Stimulated activated CD8-positive, alpha-beta memory T cell treated with anti-CD3 and anti-CD28 coated beads, Interleukin-12 subunit alpha, Interleukin-12 subunit beta, amount 100 ng/mL, for 1 hour (primary cell): ENCODE data around the gene BOLA2.
"Not testable (repeated sequence)": the region's sequence is repeated elsewhere in the genome, so short reads cannot be mapped to it uniquely, and the experiment has no call there.

Experiments used
- DNase-seq: peaks from one replicate; pipeline ENCODE4 v3.0.0-alpha.2; 2020; ENCODE audit warnings: low read depth

BOLA2 gene

GRCh38 chr16:29454269-29454668, at the start of gene BOLA2, which contains the start of gene SLX1B:
BOLA2 (minus strand) TSS chr16:29454351; CDS start chr16:29454253, 98 bp downstream.
SLX1B (plus strand) TSS chr16:29454533.
- DNase-seq = not testable (repeated sequence)

DNA sequence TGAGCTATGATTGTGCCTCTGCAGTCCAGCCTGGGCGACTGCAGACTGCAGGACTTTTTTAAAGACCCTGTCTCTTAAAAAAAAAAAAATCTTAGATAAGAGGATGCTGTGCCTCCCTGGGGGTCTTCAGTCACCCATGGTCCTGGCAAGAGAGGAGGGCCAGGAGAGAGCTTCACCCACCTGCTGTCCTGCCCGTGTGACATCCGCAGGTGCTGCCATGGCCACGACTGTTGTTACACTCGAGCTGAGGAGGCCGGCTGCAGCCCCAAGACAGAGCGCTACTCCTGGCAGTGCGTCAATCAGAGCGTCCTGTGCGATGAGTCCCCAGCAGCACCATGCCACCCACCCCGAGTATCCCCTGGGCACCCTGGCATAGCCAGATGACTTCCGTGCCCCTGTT, 28.1 kb upstream of the BOLA2 start:
- not testable (repeated sequence) for DNase-seq

DNA sequence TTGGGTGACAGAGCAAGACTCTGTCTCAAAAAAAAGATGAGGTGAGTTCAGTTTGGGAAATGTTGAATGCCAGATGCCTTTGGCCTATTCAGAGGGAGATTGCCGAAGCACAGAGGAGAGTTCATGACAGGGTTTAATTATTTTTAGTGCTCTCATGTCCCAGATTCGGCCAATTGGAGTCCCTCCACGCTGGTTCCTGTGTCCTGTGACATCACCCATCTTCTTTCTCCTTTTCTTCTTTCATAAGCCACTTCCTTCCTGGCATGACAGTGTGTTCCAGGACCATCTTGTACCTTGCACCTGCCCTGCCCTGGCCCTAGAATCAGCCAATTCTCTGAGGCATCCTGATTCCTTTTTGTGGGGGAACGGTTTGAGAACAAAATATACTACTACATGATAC, 17.9 kb upstream of the BOLA2 start:
- not testable (repeated sequence) for DNase-seq

DNA sequence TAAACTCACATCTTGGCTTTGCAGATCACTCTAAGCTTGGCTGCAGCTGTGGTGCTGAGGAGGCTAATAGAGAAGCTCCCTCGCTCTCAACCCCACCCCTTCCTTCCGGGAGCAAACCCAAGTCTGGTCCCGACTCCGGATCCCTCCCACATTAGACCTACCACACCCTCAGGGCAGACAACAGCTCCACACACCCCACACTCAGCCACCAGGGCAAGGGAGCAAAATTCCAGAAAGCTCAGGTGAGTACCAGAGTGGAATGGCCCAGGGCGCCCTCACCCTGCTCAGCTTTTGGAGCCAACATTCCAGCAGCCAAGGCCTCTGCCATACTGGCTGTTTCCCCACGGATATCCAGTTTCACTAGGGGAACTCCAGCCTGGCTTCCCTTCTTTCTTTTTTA, 15.5 kb upstream of the BOLA2 start:
- peak; percentile 11 for DNase-seq

GRCh38 chr16:29467654-29468366, 13.7 kb upstream of the BOLA2 start:
- DNase-seq = not testable (repeated sequence)

DNA sequence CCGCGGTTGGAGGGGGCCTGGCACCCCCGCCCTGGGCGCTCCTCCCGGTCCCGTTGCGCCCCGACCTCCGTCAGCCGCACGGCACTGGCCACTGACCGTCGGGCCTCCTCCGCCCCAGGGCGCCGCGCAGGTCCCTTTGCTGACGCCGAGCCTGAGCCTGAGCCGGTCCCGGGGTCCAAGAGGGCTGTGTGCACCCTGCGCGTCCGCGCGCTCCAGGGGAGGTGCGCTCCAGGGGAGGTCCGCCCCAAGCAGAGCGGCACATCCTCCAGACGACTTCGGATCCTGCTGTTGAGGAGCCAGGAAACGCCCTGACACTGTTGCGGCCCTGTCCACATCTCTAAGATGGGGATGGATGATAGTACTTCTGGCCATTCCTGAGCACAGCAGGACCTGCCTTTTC, 12.8 kb upstream of the BOLA2 start:
- DNase-seq = not testable (repeated sequence)

GRCh38 chr16:29465985-29466824, 12.1 kb upstream of the BOLA2 start:
- DNase-seq = not testable (repeated sequence)

DNA sequence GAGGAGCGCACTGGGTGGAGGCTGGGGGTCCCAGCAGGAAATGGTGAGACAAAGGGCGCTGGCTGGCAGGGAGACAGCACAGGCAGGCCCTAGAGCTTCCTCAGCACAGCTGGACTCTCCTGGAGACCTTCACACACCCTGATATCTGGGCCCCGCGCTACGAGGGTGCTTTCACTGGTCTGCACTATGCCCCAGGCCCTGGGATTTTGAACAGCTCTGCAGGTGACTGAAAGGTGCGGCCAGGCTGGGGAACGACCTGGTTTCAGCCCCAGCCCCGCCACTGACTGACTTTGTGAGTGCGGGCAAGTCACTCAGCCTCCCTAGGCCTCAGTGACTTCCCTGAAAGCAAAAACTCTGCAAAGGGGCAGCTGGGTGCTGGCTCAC, 6.5 kb upstream of the BOLA2 start:
- not testable (repeated sequence) for DNase-seq

GRCh38 chr16:29459706-29460646, 5.8 kb upstream of the BOLA2 start, which contains the start of gene SULT1A4:
SULT1A4 (plus strand) TSS chr16:29459913; CDS start chr16:29461386, 1,473 bp downstream.
- not testable (repeated sequence) for DNase-seq

GRCh38 chr16:29457660-29458059, 3.5 kb upstream of the BOLA2 start:
- not testable (repeated sequence) for DNase-seq

GRCh38 chr16:29454828-29455227, 677 bp upstream of the BOLA2 start:
- not testable (repeated sequence) for DNase-seq

DNA sequence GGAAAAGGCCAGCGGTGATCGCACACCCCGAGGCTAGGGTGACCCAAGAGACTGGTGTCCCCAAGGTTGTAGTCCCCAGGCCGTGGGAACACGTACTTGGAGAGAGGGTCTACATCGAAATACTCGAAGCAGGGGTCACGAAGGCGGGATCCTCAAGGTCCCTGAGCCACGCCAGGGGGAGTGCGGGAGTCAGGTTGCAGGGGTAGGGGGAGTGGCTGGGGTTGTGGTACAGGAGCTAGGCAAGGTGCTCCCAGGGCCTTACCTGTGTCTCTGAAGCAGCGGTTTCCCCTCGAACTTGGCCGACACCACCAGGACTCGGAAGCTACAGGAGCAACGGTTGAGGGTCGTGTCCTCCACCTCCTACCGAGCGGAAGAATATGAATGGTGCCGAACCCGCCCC, 397 bp downstream of the BOLA2 start:
- not testable (repeated sequence) for DNase-seq

DNA sequence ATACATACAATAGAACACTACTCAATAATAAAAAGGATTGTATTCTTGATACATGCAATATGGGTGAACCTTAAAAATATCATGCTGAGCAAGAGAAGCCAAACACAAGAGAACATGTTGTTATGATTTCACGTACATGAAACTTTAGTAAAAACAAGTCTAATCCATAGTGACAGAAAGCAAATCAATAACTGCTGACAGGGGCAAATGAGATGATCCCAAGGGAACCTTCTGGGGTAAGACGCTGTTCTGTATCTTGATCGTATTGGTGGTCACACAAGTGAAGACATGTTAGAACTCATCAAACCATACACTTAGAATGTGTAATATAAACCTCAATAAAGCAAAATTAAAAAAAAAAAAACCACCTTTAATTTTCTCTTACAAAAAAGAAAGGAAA, 28.8 kb downstream of the BOLA2 start:
- DNase-seq = not testable (repeated sequence)

- not testable (repeated sequence) for DNase-seq
Observed at GRCh38 chr16:29423587-29423986, 30.6 kb downstream of the BOLA2 start.

- not testable (repeated sequence) for DNase-seq
Observed at GRCh38 chr16:29405249-29405648, 48.9 kb downstream of the BOLA2 start.
